Osteocyte (in vitro differentiated cells): ENCODE results near the gene DNAH7. TPM values are rescaled to one million over a fixed set of nuclear protein-coding genes. Genes with fewer than 3 reads are reported as not detected.
A peak's percentile ranks its signal among the peaks of the same experiment; 100 is the strongest.

Source experiments
- DNase-seq: peaks from one replicate; pipeline ENCODE4 v3.0.0; 2021; ENCODE audit warnings: mixed read lengths; ENCODE audit not compliant: unreplicated experiment; ENCODE audit errors: extremely low spot score
- H3K27ac Mint-ChIP-seq: one replicate; pipeline ENCODE4 v1.8.0; 2021; ENCODE audit warnings: mild to moderate bottlenecking, mixed read lengths; ENCODE audit not compliant: unreplicated experiment
- H3K27me3 Mint-ChIP-seq: one replicate; pipeline ENCODE4 v1.8.0; 2021; ENCODE audit warnings: mixed read lengths; ENCODE audit not compliant: unreplicated experiment
- H3K36me3 Mint-ChIP-seq: one replicate; pipeline ENCODE4 v1.8.0; 2021; ENCODE audit warnings: mixed read lengths; ENCODE audit not compliant: unreplicated experiment
- H3K4me1 Mint-ChIP-seq: one replicate; pipeline ENCODE4 v1.8.0; 2021; ENCODE audit warnings: mixed read lengths; ENCODE audit not compliant: unreplicated experiment
- H3K4me3 Mint-ChIP-seq: one replicate; pipeline ENCODE4 v1.8.0; 2021; ENCODE audit warnings: mild to moderate bottlenecking, moderate library complexity, mixed read lengths; ENCODE audit not compliant: unreplicated experiment
- H3K9me3 Mint-ChIP-seq: one replicate; pipeline ENCODE4 v1.8.0; 2021; ENCODE audit warnings: mixed read lengths; ENCODE audit not compliant: unreplicated experiment
- long read RNA-seq: library from polyadenylated mRNA; unstranded; transcript quantifications from one replicate; pipeline ENCODE4 v2.0.0, GENCODE V29; 2021
- total RNA-seq: library from RNA; stranded (reverse); gene quantifications from 2 replicates; pipeline ENCODE4 v1.2.1, GENCODE V29; 2021
- TF ChIP-seq, protein P1 (sequence below): fragments of 200-600 bp; sonication (generic); IDR thresholded peaks from 2 replicates; pipeline ENCODE4 v1.5.0; 2021; ENCODE audit warnings: antibody characterized with exemption, mild to moderate bottlenecking, moderate library complexity

The DNAH7 gene
- 0.43 and 1.0 TPM in 2 replicates for total RNA-seq
- long read RNA-seq, partial matches to known transcripts = 1 of 2 reads
- long read RNA-seq, other reads (novel, unspliced or antisense) = 1 of 2 reads

DNA sequence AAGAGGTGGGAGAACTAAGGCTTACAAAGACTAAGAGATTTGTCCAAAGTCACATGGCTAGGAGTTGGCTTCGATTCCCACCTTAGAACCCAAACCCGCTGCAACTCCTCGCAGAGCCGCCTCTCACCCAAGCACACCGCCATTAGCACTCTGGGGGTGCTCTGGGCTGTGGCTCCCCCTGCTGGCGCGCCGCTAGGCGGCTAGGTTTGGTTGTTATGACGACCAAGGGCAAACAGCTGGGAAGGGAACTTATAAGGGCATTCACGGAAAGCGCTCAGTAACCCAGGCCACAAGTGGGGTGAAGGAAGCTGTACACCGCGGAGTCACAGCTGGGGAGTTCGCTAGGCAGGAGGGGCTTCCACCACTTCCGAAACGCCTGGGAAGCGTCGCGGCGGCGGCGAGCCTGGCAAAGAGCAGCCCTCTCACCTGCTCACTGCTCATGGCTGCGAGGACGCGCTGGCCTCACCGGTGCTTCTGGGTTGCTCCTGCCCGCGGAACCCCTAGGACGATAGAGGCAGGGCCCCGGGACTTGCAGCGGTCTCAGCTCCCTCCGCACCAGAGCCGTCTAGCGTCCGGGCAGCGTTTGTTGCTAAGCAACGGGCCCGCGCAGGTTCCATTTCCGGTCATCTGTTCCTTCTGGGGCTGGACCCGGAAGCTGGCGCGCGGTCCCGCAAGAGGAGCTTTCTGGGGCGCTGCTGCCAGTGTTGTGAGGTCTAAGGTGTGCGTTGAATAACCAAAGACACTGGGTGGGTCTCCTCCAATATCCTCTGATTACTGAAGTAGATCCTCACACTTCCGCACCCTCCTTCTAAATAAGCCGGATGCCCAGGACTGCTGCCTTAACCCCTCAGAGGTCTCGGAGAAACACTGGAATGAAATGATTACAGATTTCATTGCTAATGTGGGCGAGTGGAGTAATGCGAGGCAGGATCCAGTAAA is at the start of gene DNAH7:
TSS of gene DNAH7 (minus strand) at position 567 of the 939 bp plus-strand sequence. CDS start at position 441, 126 bp downstream.
- TF ChIP-seq, protein P1, sequence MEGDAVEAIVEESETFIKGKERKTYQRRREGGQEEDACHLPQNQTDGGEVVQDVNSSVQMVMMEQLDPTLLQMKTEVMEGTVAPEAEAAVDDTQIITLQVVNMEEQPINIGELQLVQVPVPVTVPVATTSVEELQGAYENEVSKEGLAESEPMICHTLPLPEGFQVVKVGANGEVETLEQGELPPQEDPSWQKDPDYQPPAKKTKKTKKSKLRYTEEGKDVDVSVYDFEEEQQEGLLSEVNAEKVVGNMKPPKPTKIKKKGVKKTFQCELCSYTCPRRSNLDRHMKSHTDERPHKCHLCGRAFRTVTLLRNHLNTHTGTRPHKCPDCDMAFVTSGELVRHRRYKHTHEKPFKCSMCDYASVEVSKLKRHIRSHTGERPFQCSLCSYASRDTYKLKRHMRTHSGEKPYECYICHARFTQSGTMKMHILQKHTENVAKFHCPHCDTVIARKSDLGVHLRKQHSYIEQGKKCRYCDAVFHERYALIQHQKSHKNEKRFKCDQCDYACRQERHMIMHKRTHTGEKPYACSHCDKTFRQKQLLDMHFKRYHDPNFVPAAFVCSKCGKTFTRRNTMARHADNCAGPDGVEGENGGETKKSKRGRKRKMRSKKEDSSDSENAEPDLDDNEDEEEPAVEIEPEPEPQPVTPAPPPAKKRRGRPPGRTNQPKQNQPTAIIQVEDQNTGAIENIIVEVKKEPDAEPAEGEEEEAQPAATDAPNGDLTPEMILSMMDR = peak; percentile 97
- peaks cover 28% of the 10 kb centered on the region for H3K27me3 Mint-ChIP-seq
- no peaks in the 10 kb centered on the region for H3K36me3 Mint-ChIP-seq

DNA sequence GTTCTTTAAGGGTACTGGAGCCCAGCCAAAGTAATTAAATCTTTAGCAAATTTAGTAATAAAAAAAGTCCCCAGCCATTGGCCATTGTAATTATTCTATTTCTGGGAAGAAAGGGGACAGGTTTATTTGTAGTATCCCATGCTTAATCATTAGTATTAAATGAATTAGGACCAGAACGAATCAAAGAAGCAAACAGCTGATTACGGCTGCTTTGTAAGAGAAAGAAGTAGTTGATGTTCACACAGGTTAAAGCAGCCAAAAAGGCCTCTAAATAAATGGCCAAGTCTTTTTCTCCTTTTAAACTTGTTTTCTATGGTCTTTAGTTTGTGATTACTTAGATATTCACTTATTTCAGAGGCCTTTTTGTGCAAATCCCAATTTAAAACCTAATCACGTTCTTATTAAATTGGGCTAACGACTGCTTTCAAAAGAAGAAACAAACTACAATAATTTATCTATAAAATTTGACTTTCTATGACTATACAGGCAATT is 48.6 kb upstream of the DNAH7 start:
- TF ChIP-seq, protein P1 = no peak
- no peak overlapping the region for H3K27ac Mint-ChIP-seq
- no peaks in the 10 kb centered on the region for H3K36me3 Mint-ChIP-seq
- H3K9me3 Mint-ChIP-seq = no peaks in the 10 kb centered on the region
- H3K4me1 Mint-ChIP-seq = peaks cover 25% of the 10 kb centered on the region
- no peak overlapping the region for H3K4me3 Mint-ChIP-seq
- no peaks in the 10 kb centered on the region for H3K27me3 Mint-ChIP-seq
- no peak for DNase-seq

More for the DNA sequence above, at the start of gene DNAH7:
- Mint-ChIP-seq H3K27ac (peak within 1 kb of the TSS; percentile 98), H3K4me3 (peak within 1 kb of the TSS; percentile 97), H3K4me1 (peaks cover 7% of the 10 kb centered on the region), H3K9me3 (no peaks in the 10 kb centered on the region)
- DNase-seq = peak; percentile 97

- TF ChIP-seq, protein P1 = no peak
- H3K27me3 Mint-ChIP-seq = no peaks in the 10 kb centered on the region
- H3K4me1 Mint-ChIP-seq = peaks cover 43% of the 10 kb centered on the region
- no peaks in the 10 kb centered on the region for H3K9me3 Mint-ChIP-seq
- DNase-seq = no peak
- H3K27ac Mint-ChIP-seq = peak overlapping the region; percentile 97
- peak overlapping the region; percentile 66 for H3K4me3 Mint-ChIP-seq
- no peaks in the 10 kb centered on the region for H3K36me3 Mint-ChIP-seq
Observed at GRCh38 chr2:196113061-196113974, 44.7 kb upstream of the DNAH7 start.

GRCh38 chr2:196112418-196113034 is 43.9 kb upstream of the DNAH7 start:
- H3K36me3 Mint-ChIP-seq = no peaks in the 10 kb centered on the region
- H3K4me3 Mint-ChIP-seq = peak overlapping the region; percentile 66
- TF ChIP-seq, protein P1 = no peak
- H3K27ac Mint-ChIP-seq = peak overlapping the region; percentile 97
- no peak for DNase-seq
- H3K9me3 Mint-ChIP-seq = no peaks in the 10 kb centered on the region
- H3K4me1 Mint-ChIP-seq = peaks cover 43% of the 10 kb centered on the region
- no peaks in the 10 kb centered on the region for H3K27me3 Mint-ChIP-seq
